ENCODE data around the gene TPCN1. TPM values are rescaled to one million over a fixed set of nuclear protein-coding genes. Genes with fewer than 3 reads are reported as not detected.

TPCN1 gene
- total and polyA plus RNA-seq, 2 experiments from 2014 or later, result 16.9 to 32.1 TPM

- DNase-seq (ENCODE audit: low spot score), result no peak
- Histone ChIP-seq H3K27me3 (no peaks in the 10 kb centered on the region), H3K27ac (no peak overlapping the region), H3K36me3 (replicated peaks; ENCODE audit: insufficient read depth, low read depth) (no peaks in the 10 kb centered on the region), H2AFZ (no peak overlapping the region), H4K20me1 (ENCODE audit: insufficient read depth, poor library complexity, severe bottlenecking) (no peaks in the 10 kb centered on the region), H3K4me3 (no peak overlapping the region), H3K9me2 (replicated peaks; ENCODE audit: insufficient read depth) (no peaks in the 10 kb centered on the region), H3K9me3 (ENCODE audit: low read depth) (no peaks in the 10 kb centered on the region), H3K4me1 (ENCODE audit: insufficient read depth) (peaks cover 13% of the 10 kb centered on the region), H3K79me2 (no peaks in the 10 kb centered on the region), H3K4me2 (no peak overlapping the region)
- WGBS (ENCODE audit: low lambda C conversion rate, missing lambda C conversion rate), result 92% methylated on average over 13 of the region's 13 CpGs
- TF ChIP-seq EZH2phosphoT487 (IDR thresholded peaks at IDR 0.05; ENCODE audit: low read depth, severe bottlenecking, unreplicated experiment), result no peak
- TF ChIP-seq CTCF (IDR thresholded peaks at IDR 0.05; ENCODE audit: poor library complexity), result no peak
- no peak for TF ChIP-seq EZH2 (IDR thresholded peaks at IDR 0.05; ENCODE audit: borderline replicate concordance)
Observed at GRCh38 chr12:113297621-113298471, 76.6 kb downstream of the TPCN1 start.

- no peaks in the 10 kb centered on the region for H3K9me2 ChIP-seq (replicated peaks; ENCODE audit: insufficient read depth)
- H3K4me1 ChIP-seq (ENCODE audit: insufficient read depth), result peaks cover 13% of the 10 kb centered on the region
- H3K4me2 ChIP-seq, result no peak overlapping the region
- no peak overlapping the region for H2AFZ ChIP-seq
- H3K36me3 ChIP-seq (replicated peaks; ENCODE audit: insufficient read depth, low read depth), result no peaks in the 10 kb centered on the region
- no peaks in the 10 kb centered on the region for H4K20me1 ChIP-seq (ENCODE audit: insufficient read depth, poor library complexity, severe bottlenecking)
- no peak for DNase-seq (ENCODE audit: low spot score)
- peak overlapping the region; percentile 84 for H3K27ac ChIP-seq
- H3K9me3 ChIP-seq (ENCODE audit: low read depth), result no peaks in the 10 kb centered on the region
- TF ChIP-seq EZH2phosphoT487 (IDR thresholded peaks at IDR 0.05; ENCODE audit: low read depth, severe bottlenecking, unreplicated experiment) (no peak), EZH2 (IDR thresholded peaks at IDR 0.05; ENCODE audit: borderline replicate concordance) (no peak), CTCF (IDR thresholded peaks at IDR 0.05; ENCODE audit: poor library complexity) (no peak)
- H3K4me3 ChIP-seq, result no peak overlapping the region
- no peaks in the 10 kb centered on the region for H3K27me3 ChIP-seq
- WGBS (ENCODE audit: low lambda C conversion rate, missing lambda C conversion rate), result 89% methylated on average over 5 of the region's 5 CpGs
- no peaks in the 10 kb centered on the region for H3K79me2 ChIP-seq
Observed at GRCh38 chr12:113298472-113298817, 77.2 kb downstream of the TPCN1 start.

- 91% methylated on average over 20 of the region's 20 CpGs for WGBS (ENCODE audit: low lambda C conversion rate, missing lambda C conversion rate)
- H2AFZ ChIP-seq, result no peak overlapping the region
Observed at GRCh38 chr12:113298861-113299545, 77.7 kb downstream of the TPCN1 start.

More at GRCh38 chr12:113298861-113299545, 77.7 kb downstream of the TPCN1 start:
- Histone ChIP-seq H3K79me2 (no peaks in the 10 kb centered on the region), H3K4me3 (no peak overlapping the region), H3K4me2 (peak overlapping the region; percentile 35), H3K27me3 (no peaks in the 10 kb centered on the region), H3K27ac (peak overlapping the region; percentile 84), H4K20me1 (ENCODE audit: insufficient read depth, poor library complexity, severe bottlenecking) (no peaks in the 10 kb centered on the region), H3K9me2 (replicated peaks; ENCODE audit: insufficient read depth) (no peaks in the 10 kb centered on the region), H3K9me3 (ENCODE audit: low read depth) (no peaks in the 10 kb centered on the region), H3K36me3 (replicated peaks; ENCODE audit: insufficient read depth, low read depth) (no peaks in the 10 kb centered on the region), H3K4me1 (ENCODE audit: insufficient read depth) (peaks cover 13% of the 10 kb centered on the region)
- no peak for DNase-seq (ENCODE audit: low spot score)
- no peak for TF ChIP-seq EZH2 (IDR thresholded peaks at IDR 0.05; ENCODE audit: borderline replicate concordance)
- no peak for TF ChIP-seq CTCF (IDR thresholded peaks at IDR 0.05; ENCODE audit: poor library complexity)
- TF ChIP-seq EZH2phosphoT487 (IDR thresholded peaks at IDR 0.05; ENCODE audit: low read depth, severe bottlenecking, unreplicated experiment), result no peak

Measured in hepatocyte (in vitro differentiated cells).